GM23338 (cell line): ENCODE data around the gene PACS1. TPM values are rescaled to one million over a fixed set of nuclear protein-coding genes. Genes with fewer than 3 reads are reported as not detected.

Experiments
- ATAC-seq: fragments of 200-7000 bp; cut with Tn5 transposase; 3 replicates; pipeline ENCODE4 v1.9.1; 2020
- DNase-seq: peaks from one replicate; pipeline ENCODE4 v3.0.0-alpha.2; 2015; ENCODE audit warnings: low spot score
- H2AFZ ChIP-seq: fragments of 200-600 bp; sonication (generic); 2 replicates; pipeline ENCODE4 v1.8.0; 2016; ENCODE audit warnings: antibody characterized with exemption, mild to moderate bottlenecking, moderate library complexity
- H3F3A ChIP-seq: fragments of 200-600 bp; sonication (generic); replicated peaks from 2 replicates; pipeline ENCODE4 v1.8.0; 2017; ENCODE audit warnings: antibody characterized with exemption, mixed run types, low read depth
- H3K27ac ChIP-seq: fragments of 200-600 bp; sonication (generic); 2 replicates; pipeline ENCODE4 v1.6.1; 2016; ENCODE audit warnings: low read depth
- H3K27me3 ChIP-seq: fragments of 200-600 bp; sonication (generic); 2 replicates; pipeline ENCODE4 v1.8.0; 2016; ENCODE audit warnings: mild to moderate bottlenecking, mixed run types, moderate library complexity; ENCODE audit not compliant: insufficient read depth
- H3K36me3 ChIP-seq: fragments of 200-600 bp; sonication (generic); 2 replicates; pipeline ENCODE4 v1.8.0; 2016; ENCODE audit warnings: mild to moderate bottlenecking; ENCODE audit not compliant: insufficient read depth
- H3K4me1 ChIP-seq: fragments of 200-600 bp; sonication (generic); 2 replicates; pipeline ENCODE4 v1.8.0; 2016; ENCODE audit warnings: mild to moderate bottlenecking, moderate library complexity; ENCODE audit not compliant: insufficient read depth
- H3K4me2 ChIP-seq: fragments of 200-600 bp; sonication (generic); 2 replicates; pipeline ENCODE4 v1.7.1; 2017; ENCODE audit warnings: mixed run types
- H3K4me3 ChIP-seq: fragments of 200-600 bp; sonication (generic); 2 replicates; pipeline ENCODE4 v1.6.1; 2016; ENCODE audit warnings: mixed run types
- H3K79me2 ChIP-seq: fragments of 200-600 bp; sonication (generic); replicated peaks from 2 replicates; pipeline ENCODE4 v1.8.0; 2017; ENCODE audit warnings: mild to moderate bottlenecking; ENCODE audit not compliant: insufficient read depth
- H3K9me2 ChIP-seq: fragments of 200-600 bp; sonication (generic); 2 replicates; pipeline ENCODE4 v1.8.0; 2017; ENCODE audit not compliant: insufficient read depth
- H4K20me1 ChIP-seq: fragments of 200-600 bp; sonication (generic); replicated peaks from 2 replicates; pipeline ENCODE4 v1.8.0; 2017; ENCODE audit warnings: mild to moderate bottlenecking; ENCODE audit not compliant: insufficient read depth
- H3K27ac Mint-ChIP-seq: 2 replicates; pipeline ENCODE4 v1.8.0; 2020; ENCODE audit warnings: inconsistent platforms, mild to moderate bottlenecking, moderate library complexity, mixed read lengths
- H3K27me3 Mint-ChIP-seq: 3 replicates; pipeline ENCODE4 v1.8.0; 2022; ENCODE audit warnings: low read depth, mild to moderate bottlenecking, moderate library complexity, mixed read lengths, inconsistent platforms; ENCODE audit not compliant: insufficient read depth, poor library complexity
- H3K36me3 Mint-ChIP-seq: 3 replicates; pipeline ENCODE4 v1.8.0; 2021; ENCODE audit warnings: low read depth, mild to moderate bottlenecking, inconsistent platforms, moderate library complexity, mixed read lengths
- H3K4me1 Mint-ChIP-seq: 3 replicates; pipeline ENCODE4 v1.8.0; 2020; ENCODE audit warnings: mild to moderate bottlenecking, inconsistent platforms, mixed read lengths
- H3K4me3 Mint-ChIP-seq: 3 replicates; pipeline ENCODE4 v1.8.0; 2021; ENCODE audit warnings: moderate library complexity, mild to moderate bottlenecking, inconsistent platforms, mixed read lengths
- H3K9me3 Mint-ChIP-seq: 3 replicates; pipeline ENCODE4 v1.8.0; 2020; ENCODE audit warnings: moderate library complexity, mild to moderate bottlenecking, inconsistent platforms, mixed read lengths
- CREB1 ChIP-seq: fragments of 250-450 bp; sonication (Bioruptor Pico); IDR thresholded peaks from 2 replicates; pipeline ENCODE4 v1.5.0; 2020; ENCODE audit warnings: low read depth, mild to moderate bottlenecking, moderate library complexity
- EZH2 ChIP-seq: fragments of 200-600 bp; sonication (generic); IDR thresholded peaks from one replicate; pipeline ENCODE4 v1.8.0; 2017; ENCODE audit warnings: antibody characterized with exemption, mild to moderate bottlenecking, low read depth; ENCODE audit not compliant: unreplicated experiment
- EZH2phosphoT487 ChIP-seq: fragments of 200-600 bp; sonication (generic); IDR thresholded peaks from one replicate; pipeline ENCODE4 v1.8.1; 2018; ENCODE audit warnings: antibody characterized with exemption; ENCODE audit not compliant: unreplicated experiment
- JUNB ChIP-seq: IDR thresholded peaks from one replicate; pipeline ENCODE4 v1.6.1; 2016; ENCODE audit warnings: antibody characterized with exemption; ENCODE audit not compliant: unreplicated experiment
- NANOG ChIP-seq: IDR thresholded peaks from 2 replicates; pipeline ENCODE4 v1.6.1; 2016; ENCODE audit warnings: antibody characterized with exemption, borderline replicate concordance
- POLR2AphosphoS5 ChIP-seq: IDR thresholded peaks from 2 replicates; pipeline ENCODE4 v1.6.1; 2016; ENCODE audit warnings: antibody characterized with exemption, low read depth
- STAT1 ChIP-seq: IDR thresholded peaks from one replicate; pipeline ENCODE4 v1.6.1; 2016; ENCODE audit warnings: antibody characterized with exemption; ENCODE audit not compliant: unreplicated experiment
- ZNF114 ChIP-seq: fragments of 250-450 bp; sonication (Bioruptor Pico); IDR thresholded peaks from 2 replicates; pipeline ENCODE4 v1.5.0; 2020; ENCODE audit warnings: mild to moderate bottlenecking, moderate library complexity
- ZNF331 ChIP-seq: fragments of 250-450 bp; sonication (Bioruptor Pico); IDR thresholded peaks from 2 replicates; pipeline ENCODE4 v1.5.0; 2020; ENCODE audit warnings: low read depth, mild to moderate bottlenecking, moderate library complexity
- polyA plus RNA-seq: library from polyadenylated mRNA; unstranded; fragments of >200 nt; fragmentation: Nextera tagmentation; extraction: Ambion mirVana; gene quantifications from 2 replicates; pipeline ENCODE4 v1.2.1, GENCODE V29; 2016
- total RNA-seq: library from RNA; depleted of rRNA; stranded (reverse); fragments of >200 nt; shearing (Covaris generic); gene quantifications from 2 replicates; pipeline ENCODE4 v1.2.3, GENCODE V29; 2014
- TF ChIP-seq, protein P1 (sequence below), 2 experiments: fragments of 200-600 bp in 1 of 2; sonication (generic) in 1 of 2; conservative IDR thresholded peaks; 2 replicates each; pipeline versions ENCODE4 v1.5.1 to v1.6.1; 2016 to 2017; ENCODE audit warnings: antibody characterized with exemption in 2 of 2, low read depth in 2 of 2, mild to moderate bottlenecking in 2 of 2, moderate library complexity in 1 of 2
- TF ChIP-seq, protein P2 (sequence below): IDR thresholded peaks from one replicate; pipeline ENCODE4 v1.6.1; 2018; ENCODE audit warnings: antibody characterized with exemption; ENCODE audit not compliant: unreplicated experiment
- TF ChIP-seq, protein P3 (sequence below): IDR thresholded peaks from 2 replicates; pipeline ENCODE4 v1.6.1; 2016; ENCODE audit warnings: antibody characterized with exemption
- TF ChIP-seq, protein P4 (sequence below): fragments of 250-450 bp; sonication (Bioruptor Pico); IDR thresholded peaks from 2 replicates; pipeline ENCODE4 v1.5.0; 2020; ENCODE audit warnings: mild to moderate bottlenecking, moderate library complexity

The PACS1 gene
- total and polyA plus RNA-seq, 2 experiments from 2014 or later, result 8.0 to 37.5 TPM

DNA sequence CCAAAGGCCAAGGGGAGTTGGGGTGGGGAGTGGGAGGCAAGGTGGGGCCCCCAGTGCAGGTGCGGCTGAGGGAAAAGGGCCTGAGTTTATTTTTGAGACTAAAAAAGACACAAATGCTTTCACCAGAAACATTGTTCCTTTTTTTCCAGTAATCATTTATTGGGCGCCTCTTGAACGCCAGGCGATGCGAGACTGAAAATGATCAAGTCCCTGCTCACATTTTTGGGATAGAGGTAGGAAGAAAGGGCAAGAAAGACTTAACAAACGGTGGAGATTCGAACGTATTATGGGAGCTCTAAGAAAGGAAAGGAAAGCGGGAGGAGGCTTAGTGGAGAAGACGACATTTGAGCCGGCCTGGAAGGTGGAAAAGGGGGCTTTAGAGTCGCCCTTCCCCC, 18.7 kb upstream of the PACS1 start:
- H3K9me3 Mint-ChIP-seq, result no peaks in the 10 kb centered on the region; the same call in 2 of the 3 replicates
- peak overlapping the region; percentile 69; the same call in 1 of the 2 replicates for H2AFZ ChIP-seq
- no peaks in the 10 kb centered on the region for H3K27me3 ChIP-seq
- H3K4me1 ChIP-seq, result peaks cover 24% of the 10 kb centered on the region
- DNase-seq, result no peak
- no peaks in the 10 kb centered on the region for H3K9me2 ChIP-seq
- peak overlapping the region; percentile 94 for H3K27ac Mint-ChIP-seq
- peaks cover 19% of the 10 kb centered on the region for H4K20me1 ChIP-seq
- ATAC-seq, result no peak
- H3K79me2 ChIP-seq, result peaks cover 38% of the 10 kb centered on the region
- peak overlapping the region; percentile 99 for H3K4me3 ChIP-seq
- H3K4me3 Mint-ChIP-seq, result peak overlapping the region; percentile 98
- peaks cover 37% of the 10 kb centered on the region for H3K4me1 Mint-ChIP-seq
- H3K36me3 Mint-ChIP-seq, result peaks cover 36% of the 10 kb centered on the region
- H3K36me3 ChIP-seq, result peaks cover 16% of the 10 kb centered on the region
- H3K27ac ChIP-seq, result peak overlapping the region; percentile 100
- peak overlapping the region; percentile 99 for H3K4me2 ChIP-seq
- TF ChIP-seq, protein P1, sequence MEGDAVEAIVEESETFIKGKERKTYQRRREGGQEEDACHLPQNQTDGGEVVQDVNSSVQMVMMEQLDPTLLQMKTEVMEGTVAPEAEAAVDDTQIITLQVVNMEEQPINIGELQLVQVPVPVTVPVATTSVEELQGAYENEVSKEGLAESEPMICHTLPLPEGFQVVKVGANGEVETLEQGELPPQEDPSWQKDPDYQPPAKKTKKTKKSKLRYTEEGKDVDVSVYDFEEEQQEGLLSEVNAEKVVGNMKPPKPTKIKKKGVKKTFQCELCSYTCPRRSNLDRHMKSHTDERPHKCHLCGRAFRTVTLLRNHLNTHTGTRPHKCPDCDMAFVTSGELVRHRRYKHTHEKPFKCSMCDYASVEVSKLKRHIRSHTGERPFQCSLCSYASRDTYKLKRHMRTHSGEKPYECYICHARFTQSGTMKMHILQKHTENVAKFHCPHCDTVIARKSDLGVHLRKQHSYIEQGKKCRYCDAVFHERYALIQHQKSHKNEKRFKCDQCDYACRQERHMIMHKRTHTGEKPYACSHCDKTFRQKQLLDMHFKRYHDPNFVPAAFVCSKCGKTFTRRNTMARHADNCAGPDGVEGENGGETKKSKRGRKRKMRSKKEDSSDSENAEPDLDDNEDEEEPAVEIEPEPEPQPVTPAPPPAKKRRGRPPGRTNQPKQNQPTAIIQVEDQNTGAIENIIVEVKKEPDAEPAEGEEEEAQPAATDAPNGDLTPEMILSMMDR (conservative IDR thresholded peaks at IDR 0.05; ENCODE audit: low read depth in 2 of 2), result no peak
- TF ChIP-seq JUNB (no peak), ZNF331 (no peak), STAT1 (no peak), ZNF114 (CRISPR knock-in tag) (no peak), EZH2phosphoT487 (no peak), EZH2 (no peak), NANOG (no peak), CREB1 (CRISPR knock-in tag) (no peak), POLR2AphosphoS5 (no peak)
- TF ChIP-seq, protein P2, sequence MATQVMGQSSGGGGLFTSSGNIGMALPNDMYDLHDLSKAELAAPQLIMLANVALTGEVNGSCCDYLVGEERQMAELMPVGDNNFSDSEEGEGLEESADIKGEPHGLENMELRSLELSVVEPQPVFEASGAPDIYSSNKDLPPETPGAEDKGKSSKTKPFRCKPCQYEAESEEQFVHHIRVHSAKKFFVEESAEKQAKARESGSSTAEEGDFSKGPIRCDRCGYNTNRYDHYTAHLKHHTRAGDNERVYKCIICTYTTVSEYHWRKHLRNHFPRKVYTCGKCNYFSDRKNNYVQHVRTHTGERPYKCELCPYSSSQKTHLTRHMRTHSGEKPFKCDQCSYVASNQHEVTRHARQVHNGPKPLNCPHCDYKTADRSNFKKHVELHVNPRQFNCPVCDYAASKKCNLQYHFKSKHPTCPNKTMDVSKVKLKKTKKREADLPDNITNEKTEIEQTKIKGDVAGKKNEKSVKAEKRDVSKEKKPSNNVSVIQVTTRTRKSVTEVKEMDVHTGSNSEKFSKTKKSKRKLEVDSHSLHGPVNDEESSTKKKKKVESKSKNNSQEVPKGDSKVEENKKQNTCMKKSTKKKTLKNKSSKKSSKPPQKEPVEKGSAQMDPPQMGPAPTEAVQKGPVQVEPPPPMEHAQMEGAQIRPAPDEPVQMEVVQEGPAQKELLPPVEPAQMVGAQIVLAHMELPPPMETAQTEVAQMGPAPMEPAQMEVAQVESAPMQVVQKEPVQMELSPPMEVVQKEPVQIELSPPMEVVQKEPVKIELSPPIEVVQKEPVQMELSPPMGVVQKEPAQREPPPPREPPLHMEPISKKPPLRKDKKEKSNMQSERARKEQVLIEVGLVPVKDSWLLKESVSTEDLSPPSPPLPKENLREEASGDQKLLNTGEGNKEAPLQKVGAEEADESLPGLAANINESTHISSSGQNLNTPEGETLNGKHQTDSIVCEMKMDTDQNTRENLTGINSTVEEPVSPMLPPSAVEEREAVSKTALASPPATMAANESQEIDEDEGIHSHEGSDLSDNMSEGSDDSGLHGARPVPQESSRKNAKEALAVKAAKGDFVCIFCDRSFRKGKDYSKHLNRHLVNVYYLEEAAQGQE, result no peak
- TF ChIP-seq, protein P3, sequence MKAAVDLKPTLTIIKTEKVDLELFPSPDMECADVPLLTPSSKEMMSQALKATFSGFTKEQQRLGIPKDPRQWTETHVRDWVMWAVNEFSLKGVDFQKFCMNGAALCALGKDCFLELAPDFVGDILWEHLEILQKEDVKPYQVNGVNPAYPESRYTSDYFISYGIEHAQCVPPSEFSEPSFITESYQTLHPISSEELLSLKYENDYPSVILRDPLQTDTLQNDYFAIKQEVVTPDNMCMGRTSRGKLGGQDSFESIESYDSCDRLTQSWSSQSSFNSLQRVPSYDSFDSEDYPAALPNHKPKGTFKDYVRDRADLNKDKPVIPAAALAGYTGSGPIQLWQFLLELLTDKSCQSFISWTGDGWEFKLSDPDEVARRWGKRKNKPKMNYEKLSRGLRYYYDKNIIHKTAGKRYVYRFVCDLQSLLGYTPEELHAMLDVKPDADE, result no peak
- TF ChIP-seq, protein P4, sequence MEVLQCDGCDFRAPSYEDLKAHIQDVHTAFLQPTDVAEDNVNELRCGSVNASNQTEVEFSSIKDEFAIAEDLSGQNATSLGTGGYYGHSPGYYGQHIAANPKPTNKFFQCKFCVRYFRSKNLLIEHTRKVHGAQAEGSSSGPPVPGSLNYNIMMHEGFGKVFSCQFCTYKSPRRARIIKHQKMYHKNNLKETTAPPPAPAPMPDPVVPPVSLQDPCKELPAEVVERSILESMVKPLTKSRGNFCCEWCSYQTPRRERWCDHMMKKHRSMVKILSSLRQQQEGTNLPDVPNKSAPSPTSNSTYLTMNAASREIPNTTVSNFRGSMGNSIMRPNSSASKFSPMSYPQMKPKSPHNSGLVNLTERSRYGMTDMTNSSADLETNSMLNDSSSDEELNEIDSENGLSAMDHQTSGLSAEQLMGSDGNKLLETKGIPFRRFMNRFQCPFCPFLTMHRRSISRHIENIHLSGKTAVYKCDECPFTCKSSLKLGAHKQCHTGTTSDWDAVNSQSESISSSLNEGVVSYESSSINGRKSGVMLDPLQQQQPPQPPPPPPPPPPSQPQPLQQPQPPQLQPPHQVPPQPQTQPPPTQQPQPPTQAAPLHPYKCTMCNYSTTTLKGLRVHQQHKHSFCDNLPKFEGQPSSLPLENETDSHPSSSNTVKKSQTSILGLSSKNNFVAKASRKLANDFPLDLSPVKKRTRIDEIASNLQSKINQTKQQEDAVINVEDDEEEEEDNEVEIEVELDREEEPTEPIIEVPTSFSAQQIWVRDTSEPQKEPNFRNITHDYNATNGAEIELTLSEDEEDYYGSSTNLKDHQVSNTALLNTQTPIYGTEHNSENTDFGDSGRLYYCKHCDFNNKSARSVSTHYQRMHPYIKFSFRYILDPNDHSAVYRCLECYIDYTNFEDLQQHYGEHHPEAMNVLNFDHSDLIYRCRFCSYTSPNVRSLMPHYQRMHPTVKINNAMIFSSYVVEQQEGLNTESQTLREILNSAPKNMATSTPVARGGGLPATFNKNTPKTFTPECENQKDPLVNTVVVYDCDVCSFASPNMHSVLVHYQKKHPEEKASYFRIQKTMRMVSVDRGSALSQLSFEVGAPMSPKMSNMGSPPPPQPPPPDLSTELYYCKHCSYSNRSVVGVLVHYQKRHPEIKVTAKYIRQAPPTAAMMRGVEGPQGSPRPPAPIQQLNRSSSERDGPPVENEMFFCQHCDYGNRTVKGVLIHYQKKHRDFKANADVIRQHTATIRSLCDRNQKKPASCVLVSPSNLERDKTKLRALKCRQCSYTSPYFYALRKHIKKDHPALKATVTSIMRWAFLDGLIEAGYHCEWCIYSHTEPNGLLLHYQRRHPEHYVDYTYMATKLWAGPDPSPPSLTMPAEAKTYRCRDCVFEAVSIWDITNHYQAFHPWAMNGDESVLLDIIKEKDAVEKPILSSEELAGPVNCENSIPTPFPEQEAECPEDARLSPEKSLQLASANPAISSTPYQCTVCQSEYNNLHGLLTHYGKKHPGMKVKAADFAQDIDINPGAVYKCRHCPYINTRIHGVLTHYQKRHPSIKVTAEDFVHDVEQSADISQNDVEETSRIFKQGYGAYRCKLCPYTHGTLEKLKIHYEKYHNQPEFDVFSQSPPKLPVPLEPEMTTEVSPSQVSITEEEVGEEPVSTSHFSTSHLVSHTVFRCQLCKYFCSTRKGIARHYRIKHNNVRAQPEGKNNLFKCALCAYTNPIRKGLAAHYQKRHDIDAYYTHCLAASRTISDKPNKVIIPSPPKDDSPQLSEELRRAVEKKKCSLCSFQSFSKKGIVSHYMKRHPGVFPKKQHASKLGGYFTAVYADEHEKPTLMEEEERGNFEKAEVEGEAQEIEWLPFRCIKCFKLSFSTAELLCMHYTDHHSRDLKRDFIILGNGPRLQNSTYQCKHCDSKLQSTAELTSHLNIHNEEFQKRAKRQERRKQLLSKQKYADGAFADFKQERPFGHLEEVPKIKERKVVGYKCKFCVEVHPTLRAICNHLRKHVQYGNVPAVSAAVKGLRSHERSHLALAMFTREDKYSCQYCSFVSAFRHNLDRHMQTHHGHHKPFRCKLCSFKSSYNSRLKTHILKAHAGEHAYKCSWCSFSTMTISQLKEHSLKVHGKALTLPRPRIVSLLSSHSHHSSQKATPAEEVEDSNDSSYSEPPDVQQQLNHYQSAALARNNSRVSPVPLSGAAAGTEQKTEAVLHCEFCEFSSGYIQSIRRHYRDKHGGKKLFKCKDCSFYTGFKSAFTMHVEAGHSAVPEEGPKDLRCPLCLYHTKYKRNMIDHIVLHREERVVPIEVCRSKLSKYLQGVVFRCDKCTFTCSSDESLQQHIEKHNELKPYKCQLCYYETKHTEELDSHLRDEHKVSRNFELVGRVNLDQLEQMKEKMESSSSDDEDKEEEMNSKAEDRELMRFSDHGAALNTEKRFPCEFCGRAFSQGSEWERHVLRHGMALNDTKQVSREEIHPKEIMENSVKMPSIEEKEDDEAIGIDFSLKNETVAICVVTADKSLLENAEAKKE (CRISPR knock-in tag), result no peak
- peaks cover 14% of the 10 kb centered on the region; the same call in 1 of the 2 replicates for H3F3A ChIP-seq
- peaks cover 17% of the 10 kb centered on the region for H3K27me3 Mint-ChIP-seq
